MM.1S (cell line): Measurements from ENCODE around the gene C5orf15.

Experiments used
- DNase-seq: peaks from one replicate; pipeline ENCODE4 v3.0.0-alpha.2; 2015
- H2AFZ ChIP-seq: fragments of 300-600 bp; sonication (generic); 2 replicates; pipeline ENCODE4 v1.6.0; 2016; ENCODE audit warnings: antibody characterized with exemption, low read length
- H3F3A ChIP-seq: fragments of 300-600 bp; sonication (generic); 2 replicates; pipeline ENCODE4 v1.6.1; 2016; ENCODE audit warnings: mild to moderate bottlenecking, antibody characterized with exemption, low read length, moderate library complexity, mixed read lengths; ENCODE audit not compliant: insufficient read depth
- H3K27ac ChIP-seq: fragments of 300-600 bp; sonication (generic); 2 replicates; pipeline ENCODE4 v1.5.1; 2016; ENCODE audit warnings: mild to moderate bottlenecking, low read length
- H3K27me3 ChIP-seq: fragments of 300-600 bp; sonication (generic); replicated peaks from 2 replicates; pipeline ENCODE4 v1.6.0; 2016; ENCODE audit warnings: low read length; ENCODE audit not compliant: insufficient read depth
- H3K36me3 ChIP-seq: fragments of 300-600 bp; sonication (generic); replicated peaks from 2 replicates; pipeline ENCODE4 v1.6.1; 2016; ENCODE audit warnings: mild to moderate bottlenecking, low read length, mixed read lengths; ENCODE audit not compliant: insufficient read depth
- H3K4me1 ChIP-seq: fragments of 300-600 bp; sonication (generic); 2 replicates; pipeline ENCODE4 v1.6.1; 2016; ENCODE audit warnings: low read length, mixed read lengths
- H3K4me2 ChIP-seq: fragments of 300-600 bp; sonication (generic); 2 replicates; pipeline ENCODE4 v1.6.0; 2016; ENCODE audit warnings: low read depth, low read length
- H3K4me3 ChIP-seq: fragments of 300-600 bp; sonication (generic); 2 replicates; pipeline ENCODE4 v1.5.1; 2016; ENCODE audit warnings: low read length, mixed read lengths
- H3K79me2 ChIP-seq: fragments of 300-600 bp; sonication (generic); 2 replicates; pipeline ENCODE4 v1.6.1; 2016; ENCODE audit warnings: mixed run types, low read length, mixed read lengths
- H3K9ac ChIP-seq: fragments of 300-600 bp; sonication (generic); 2 replicates; pipeline ENCODE4 v1.6.1; 2016; ENCODE audit warnings: low read length, mixed read lengths
- H3K9me2 ChIP-seq: fragments of 300-600 bp; sonication (generic); replicated peaks from 2 replicates; pipeline ENCODE4 v1.6.1; 2016; ENCODE audit warnings: mild to moderate bottlenecking, low read length, mixed read lengths; ENCODE audit not compliant: insufficient read depth
- H3K9me3 ChIP-seq: fragments of 300-600 bp; sonication (generic); replicated peaks from 2 replicates; pipeline ENCODE4 v1.6.1; 2016; ENCODE audit warnings: mild to moderate bottlenecking, low read length, mixed read lengths; ENCODE audit not compliant: insufficient read depth
- H4K20me1 ChIP-seq: fragments of 300-600 bp; sonication (generic); 2 replicates; pipeline ENCODE4 v1.6.1; 2016; ENCODE audit warnings: mild to moderate bottlenecking, low read length, moderate library complexity, mixed read lengths; ENCODE audit not compliant: insufficient read depth
- CTCF ChIP-seq: fragments of 300-600 bp; sonication (generic); IDR thresholded peaks from 2 replicates; pipeline ENCODE4 v1.5.1; 2016; ENCODE audit warnings: antibody characterized with exemption, low read length, mixed read lengths
- EZH2 ChIP-seq: fragments of 300-600 bp; sonication (generic); optimal IDR thresholded peaks from 2 replicates; pipeline ENCODE3; 2017; ENCODE audit warnings: low read depth, mild to moderate bottlenecking, antibody characterized with exemption, low read length, mixed read lengths
- EZH2phosphoT487 ChIP-seq: fragments of 300-600 bp; sonication (generic); IDR thresholded peaks from 2 replicates; pipeline ENCODE4 v1.6.1; 2018; ENCODE audit warnings: antibody characterized with exemption, low read length

C5orf15 gene

GRCh38 chr5:133970325-133970909, 2.0 kb upstream of the C5orf15 start:
- DNase-seq: no peak
- H3K27me3 ChIP-seq: no peaks in the 10 kb centered on the region
- no peaks in the 10 kb centered on the region for H3K9me3 ChIP-seq
- H3K79me2 ChIP-seq: peaks cover 34% of the 10 kb centered on the region
- H3K27ac ChIP-seq: no peak overlapping the region
- H3K9ac ChIP-seq: no peak overlapping the region
- no peak for TF ChIP-seq EZH2phosphoT487
- TF ChIP-seq EZH2: no peak
- no peak for TF ChIP-seq CTCF
- peaks cover 8% of the 10 kb centered on the region; the same call in 1 of the 2 replicates for H3K36me3 ChIP-seq
- H3K4me1 ChIP-seq: 0 out of 2 replicates have a peak, but pooled peaks cover 5% of the 10 kb centered on the region
- no peak overlapping the region for H3K4me2 ChIP-seq
- no peak overlapping the region for H3K4me3 ChIP-seq
- H4K20me1 ChIP-seq: no peaks in the 10 kb centered on the region
- no peak overlapping the region for H2AFZ ChIP-seq
- H3F3A ChIP-seq: peaks cover 35% of the 10 kb centered on the region
- H3K9me2 ChIP-seq: no peaks in the 10 kb centered on the region

- H3K9me2 ChIP-seq: no peaks in the 10 kb centered on the region
- H3K4me2 ChIP-seq: peak overlapping the region; percentile 56; the same call in 1 of the 2 replicates
- no peak overlapping the region for H3K27ac ChIP-seq
- no peak overlapping the region for H3K9ac ChIP-seq
- peaks cover 40% of the 10 kb centered on the region for H3K79me2 ChIP-seq
- TF ChIP-seq CTCF (no peak), EZH2 (no peak)
- H3K4me3 ChIP-seq: 0 out of 2 replicates have a peak overlapping the region, but pooled peaks have one; percentile 94
- peaks cover 8% of the 10 kb centered on the region; the same call in 1 of the 2 replicates for H3K36me3 ChIP-seq
- H4K20me1 ChIP-seq: no peaks in the 10 kb centered on the region
- no peak for DNase-seq
- H3K4me1 ChIP-seq: 0 out of 2 replicates have a peak, but pooled peaks cover 5% of the 10 kb centered on the region
- H3K27me3 ChIP-seq: no peaks in the 10 kb centered on the region
- no peak overlapping the region for H2AFZ ChIP-seq
- no peaks in the 10 kb centered on the region for H3K9me3 ChIP-seq
- H3F3A ChIP-seq: peaks cover 35% of the 10 kb centered on the region
Measured at GRCh38 chr5:133969654-133970324, 1.4 kb upstream of the C5orf15 start.

- no peaks in the 10 kb centered on the region for H4K20me1 ChIP-seq
- H3K9ac ChIP-seq: peak overlapping the region; percentile 79
- peaks cover 20% of the 10 kb centered on the region for H3F3A ChIP-seq
- H3K4me1 ChIP-seq: 0 out of 2 replicates have a peak, but pooled peaks cover 5% of the 10 kb centered on the region
- no peaks in the 10 kb centered on the region for H3K9me2 ChIP-seq
- DNase-seq: no peak
- peak overlapping the region; percentile 87 for H2AFZ ChIP-seq
- peak overlapping the region; percentile 4; the same call in 1 of the 2 replicates for H3K27ac ChIP-seq
- peaks cover 52% of the 10 kb centered on the region for H3K79me2 ChIP-seq
- H3K36me3 ChIP-seq: no peaks in the 10 kb centered on the region
- peak overlapping the region; percentile 66 for H3K4me2 ChIP-seq
- H3K9me3 ChIP-seq: no peaks in the 10 kb centered on the region
- no peaks in the 10 kb centered on the region for H3K27me3 ChIP-seq
- TF ChIP-seq CTCF: no peak
- no peak for TF ChIP-seq EZH2
- TF ChIP-seq EZH2phosphoT487: no peak
- peak overlapping the region; percentile 94 for H3K4me3 ChIP-seq
Measured at GRCh38 chr5:133967698-133968203, 674 bp downstream of the C5orf15 start.
